GM19193 (cell line): ENCODE results near the gene MRPL51.
A peak's percentile ranks its signal among the peaks of the same experiment; 100 is the strongest.

Experiments used
- POLR2A ChIP-seq: IDR thresholded peaks from 4 replicates; pipeline ENCODE4 v1.6.1; 2011; ENCODE audit not compliant: insufficient read depth, insufficient read length; ENCODE audit errors: extremely low read depth

Gene MRPL51

GRCh38 chr12:6520186-6520585 lies 27.1 kb upstream of the MRPL51 start:
- TF ChIP-seq POLR2A: no peak

- TF ChIP-seq POLR2A: no peak
These were observed 15.0 kb upstream of the MRPL51 start for GRCh38 chr12:6508087-6508486.

- no peak for TF ChIP-seq POLR2A
These were observed 14.3 kb upstream of the MRPL51 start for GRCh38 chr12:6507102-6507998.

- TF ChIP-seq POLR2A: no peak
These were observed 7.4 kb upstream of the MRPL51 start for GRCh38 chr12:6500466-6500865.

GRCh38 chr12:6494968-6495367 lies 1.9 kb upstream of the MRPL51 start:
- TF ChIP-seq POLR2A: no peak

GRCh38 chr12:6494258-6494743 lies 1.2 kb upstream of the MRPL51 start:
- no peak for TF ChIP-seq POLR2A

GRCh38 chr12:6493497-6494257 lies 615 bp upstream of the MRPL51 start, which contains the start of gene NCAPD2:
TSS of gene NCAPD2 (plus strand) at chr12:6494102. CDS start at chr12:6495099, 997 bp downstream.
- peak; percentile 73 for TF ChIP-seq POLR2A

- no peak for TF ChIP-seq POLR2A
These were observed 3.6 kb downstream of the MRPL51 start for GRCh38 chr12:6489449-6489848.

- no peak for TF ChIP-seq POLR2A
These were observed 4.8 kb downstream of the MRPL51 start for GRCh38 chr12:6488240-6488639.

- no peak for TF ChIP-seq POLR2A
These were observed 14.6 kb downstream of the MRPL51 start for GRCh38 chr12:6478416-6478815.

- TF ChIP-seq POLR2A: no peak
These were observed 16.6 kb downstream of the MRPL51 start for GRCh38 chr12:6476489-6476888.

- TF ChIP-seq POLR2A: no peak
These were observed 20.6 kb downstream of the MRPL51 start for GRCh38 chr12:6472491-6472890.

- no peak for TF ChIP-seq POLR2A
These were observed 21.1 kb downstream of the MRPL51 start for GRCh38 chr12:6471989-6472360.

- peak; percentile 100 for TF ChIP-seq POLR2A
These were observed 22.5 kb downstream of the MRPL51 start, which contains the start of gene VAMP1 for GRCh38 chr12:6470375-6471163. TSS of gene VAMP1 (minus strand) at chr12:6470677. CDS start at chr12:6470531, 146 bp downstream.
